Neutrophil (primary cell): ENCODE measurements around the gene STEAP1B.
"Not testable (repeated sequence)": the region's sequence is repeated elsewhere in the genome, so short reads cannot be mapped to it uniquely, and the experiment has no call there.

Source experiments
- H3K27ac ChIP-seq: fragments of 200-600 bp; sonication (generic); 2 replicates; pipeline ENCODE4 v1.5.1; 2016; ENCODE audit warnings: mild to moderate bottlenecking, moderate library complexity
- H3K27me3 ChIP-seq: fragments of 200-600 bp; sonication (generic); 2 replicates; pipeline ENCODE4 v1.6.0; 2016; ENCODE audit warnings: mild to moderate bottlenecking
- H3K36me3 ChIP-seq: fragments of 200-600 bp; sonication (generic); 2 replicates; pipeline ENCODE4 v1.5.1; 2017
- H3K4me1 ChIP-seq, 2 experiments: fragments of 200-600 bp in 1 of 2; sonication (generic) in 1 of 2; 1 replicate in 1 of 2; 2 replicates in 1 of 2; pipeline versions ENCODE4 v1.5.1 to v1.6.1; 2013 to 2016; ENCODE audit warnings: low read depth in 1 of 2, low read length in 1 of 2, mild to moderate bottlenecking in 1 of 2, moderate library complexity in 1 of 2; ENCODE audit not compliant: control insufficient read depth in 1 of 2, insufficient read depth in 1 of 2
- H3K4me3 ChIP-seq, 2 experiments: fragments of 200-600 bp in 1 of 2; sonication (generic) in 1 of 2; 1 replicate in 1 of 2; 2 replicates in 1 of 2; pipeline ENCODE4 v1.5.1; 2013 to 2016; ENCODE audit warnings: low read depth in 1 of 2, low read length in 1 of 2, mild to moderate bottlenecking in 1 of 2, moderate library complexity in 1 of 2
- H3K9me3 ChIP-seq: fragments of 200-600 bp; sonication (generic); 2 replicates; pipeline ENCODE4 v1.5.1; 2016
- TF ChIP-seq, protein P1 (sequence below): fragments of 200-600 bp; sonication (generic); IDR thresholded peaks from 2 replicates; pipeline ENCODE4 v1.5.1; 2016; ENCODE audit warnings: antibody characterized with exemption

Gene STEAP1B

DNA sequence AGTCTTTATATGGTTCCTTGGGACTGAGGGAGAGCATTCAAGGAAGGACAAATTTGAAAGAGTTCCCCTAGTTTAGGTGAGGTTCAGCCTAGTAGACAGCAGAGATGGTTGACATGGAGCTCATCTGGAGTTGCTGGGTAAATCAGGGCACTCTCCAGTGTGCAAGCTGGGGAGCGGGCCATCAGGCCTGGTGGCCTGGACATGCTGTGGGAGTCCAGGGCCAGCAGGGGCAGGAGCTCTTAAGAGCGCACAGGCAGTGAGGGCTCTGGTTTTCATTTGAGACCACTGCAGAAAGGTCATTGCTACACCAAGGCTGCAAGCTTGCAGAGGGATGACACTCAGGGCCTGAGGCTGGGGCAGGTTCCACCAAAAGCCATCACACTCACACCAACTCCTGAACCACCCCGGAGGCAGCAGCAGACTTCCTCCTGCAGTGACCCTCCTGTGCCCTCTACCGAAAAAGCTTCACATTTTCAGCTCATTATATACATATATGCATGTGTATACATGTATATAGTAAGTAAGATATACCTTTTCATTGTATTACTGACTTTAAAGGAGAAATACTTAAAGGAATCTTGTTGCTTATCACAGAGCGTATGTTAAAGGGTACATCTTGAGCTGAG lies 39.5 kb downstream of the STEAP1B start:
- Histone ChIP-seq H3K4me3 (no peak overlapping the region), H3K4me1 (no peaks in the 10 kb centered on the region), H3K36me3 (no peaks in the 10 kb centered on the region), H3K27ac (no peak overlapping the region), H3K27me3 (no peaks in the 10 kb centered on the region), H3K9me3 (no peaks in the 10 kb centered on the region)
- TF ChIP-seq, protein P1, sequence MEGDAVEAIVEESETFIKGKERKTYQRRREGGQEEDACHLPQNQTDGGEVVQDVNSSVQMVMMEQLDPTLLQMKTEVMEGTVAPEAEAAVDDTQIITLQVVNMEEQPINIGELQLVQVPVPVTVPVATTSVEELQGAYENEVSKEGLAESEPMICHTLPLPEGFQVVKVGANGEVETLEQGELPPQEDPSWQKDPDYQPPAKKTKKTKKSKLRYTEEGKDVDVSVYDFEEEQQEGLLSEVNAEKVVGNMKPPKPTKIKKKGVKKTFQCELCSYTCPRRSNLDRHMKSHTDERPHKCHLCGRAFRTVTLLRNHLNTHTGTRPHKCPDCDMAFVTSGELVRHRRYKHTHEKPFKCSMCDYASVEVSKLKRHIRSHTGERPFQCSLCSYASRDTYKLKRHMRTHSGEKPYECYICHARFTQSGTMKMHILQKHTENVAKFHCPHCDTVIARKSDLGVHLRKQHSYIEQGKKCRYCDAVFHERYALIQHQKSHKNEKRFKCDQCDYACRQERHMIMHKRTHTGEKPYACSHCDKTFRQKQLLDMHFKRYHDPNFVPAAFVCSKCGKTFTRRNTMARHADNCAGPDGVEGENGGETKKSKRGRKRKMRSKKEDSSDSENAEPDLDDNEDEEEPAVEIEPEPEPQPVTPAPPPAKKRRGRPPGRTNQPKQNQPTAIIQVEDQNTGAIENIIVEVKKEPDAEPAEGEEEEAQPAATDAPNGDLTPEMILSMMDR = no peak

DNA sequence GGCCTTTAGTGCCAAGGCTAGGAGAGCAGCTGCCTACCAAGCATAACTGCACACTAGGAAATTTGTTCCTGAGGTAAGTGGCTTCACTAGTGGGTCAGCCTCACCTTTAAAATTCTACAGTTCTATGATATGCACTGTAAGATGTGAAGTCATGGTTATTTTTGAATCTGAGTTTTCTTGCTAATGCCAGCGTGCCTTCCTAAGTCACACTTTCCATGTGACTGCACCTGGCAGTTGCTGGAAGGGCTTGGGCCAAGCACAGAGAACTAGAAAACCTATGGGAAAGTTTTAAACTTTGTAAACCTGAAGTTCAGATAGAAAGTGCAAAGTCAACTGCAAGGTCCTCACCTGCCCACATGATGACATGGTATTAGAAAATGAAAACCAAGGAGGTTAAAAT lies 42.5 kb downstream of the STEAP1B start:
- no peak overlapping the region for H3K27ac ChIP-seq
- no peak overlapping the region for H3K4me3 ChIP-seq
- H3K36me3 ChIP-seq = no peaks in the 10 kb centered on the region
- H3K27me3 ChIP-seq = peaks cover 21% of the 10 kb centered on the region
- H3K9me3 ChIP-seq = no peaks in the 10 kb centered on the region
- TF ChIP-seq, protein P1 = no peak
- H3K4me1 ChIP-seq = no peaks in the 10 kb centered on the region

DNA sequence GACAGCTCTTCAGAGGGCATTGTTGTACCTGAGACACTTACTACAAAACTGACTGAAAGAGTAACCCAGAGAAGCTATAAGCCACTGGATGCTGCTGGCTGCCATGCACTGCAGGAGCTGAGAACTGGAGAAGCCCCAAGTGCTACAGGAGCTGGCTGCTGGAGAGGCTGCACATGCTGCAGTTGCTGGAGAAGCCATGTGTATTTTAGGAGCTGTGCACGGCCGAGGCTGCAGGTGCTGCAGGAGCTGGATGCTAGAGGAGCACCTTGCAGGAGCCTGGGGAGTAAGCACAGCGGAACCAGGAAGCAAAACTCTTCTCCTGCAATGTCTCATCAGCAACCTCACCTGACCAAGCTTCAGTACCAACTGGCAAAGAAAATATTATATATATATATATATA lies 45.5 kb downstream of the STEAP1B start:
- no peak overlapping the region for H3K27ac ChIP-seq
- H3K4me3 ChIP-seq = no peak overlapping the region
- H3K27me3 ChIP-seq = peaks cover 43% of the 10 kb centered on the region
- TF ChIP-seq, protein P1 = no peak
- H3K36me3 ChIP-seq = no peaks in the 10 kb centered on the region
- no peaks in the 10 kb centered on the region for H3K4me1 ChIP-seq
- H3K9me3 ChIP-seq = no peaks in the 10 kb centered on the region

DNA sequence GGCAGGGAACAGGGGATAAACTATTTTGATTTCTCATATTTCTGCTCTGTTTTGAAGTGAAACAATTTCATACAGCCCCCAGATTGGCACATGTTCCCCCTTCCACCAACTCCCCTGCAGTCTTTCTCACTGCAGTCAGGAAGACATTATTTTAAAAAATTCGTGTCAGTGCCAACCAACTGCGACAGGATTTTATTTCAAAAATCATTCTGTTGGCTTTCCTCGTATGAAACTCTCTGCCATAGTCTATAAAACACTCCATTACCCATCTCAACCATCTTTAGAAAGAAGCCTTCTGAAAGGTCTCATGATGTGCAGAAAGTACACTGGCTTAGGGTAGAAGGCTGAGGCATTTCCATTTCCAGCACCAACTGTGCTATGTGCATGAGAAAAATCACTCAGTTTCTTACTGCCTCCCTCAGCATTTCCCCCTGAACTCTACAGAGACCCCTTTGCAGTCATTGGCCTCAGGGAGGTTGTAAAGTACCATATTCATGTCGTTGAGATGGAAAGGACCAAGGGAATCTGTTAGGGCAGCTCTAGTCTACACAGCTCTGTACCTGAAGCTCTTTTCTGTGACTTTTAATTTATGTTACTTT lies 46.9 kb downstream of the STEAP1B start:
- Histone ChIP-seq H3K9me3 (no peaks in the 10 kb centered on the region), H3K36me3 (no peaks in the 10 kb centered on the region), H3K4me1 (no peaks in the 10 kb centered on the region), H3K27ac (no peak overlapping the region), H3K27me3 (peaks cover 46% of the 10 kb centered on the region), H3K4me3 (no peak overlapping the region)
- TF ChIP-seq, protein P1 = no peak

DNA sequence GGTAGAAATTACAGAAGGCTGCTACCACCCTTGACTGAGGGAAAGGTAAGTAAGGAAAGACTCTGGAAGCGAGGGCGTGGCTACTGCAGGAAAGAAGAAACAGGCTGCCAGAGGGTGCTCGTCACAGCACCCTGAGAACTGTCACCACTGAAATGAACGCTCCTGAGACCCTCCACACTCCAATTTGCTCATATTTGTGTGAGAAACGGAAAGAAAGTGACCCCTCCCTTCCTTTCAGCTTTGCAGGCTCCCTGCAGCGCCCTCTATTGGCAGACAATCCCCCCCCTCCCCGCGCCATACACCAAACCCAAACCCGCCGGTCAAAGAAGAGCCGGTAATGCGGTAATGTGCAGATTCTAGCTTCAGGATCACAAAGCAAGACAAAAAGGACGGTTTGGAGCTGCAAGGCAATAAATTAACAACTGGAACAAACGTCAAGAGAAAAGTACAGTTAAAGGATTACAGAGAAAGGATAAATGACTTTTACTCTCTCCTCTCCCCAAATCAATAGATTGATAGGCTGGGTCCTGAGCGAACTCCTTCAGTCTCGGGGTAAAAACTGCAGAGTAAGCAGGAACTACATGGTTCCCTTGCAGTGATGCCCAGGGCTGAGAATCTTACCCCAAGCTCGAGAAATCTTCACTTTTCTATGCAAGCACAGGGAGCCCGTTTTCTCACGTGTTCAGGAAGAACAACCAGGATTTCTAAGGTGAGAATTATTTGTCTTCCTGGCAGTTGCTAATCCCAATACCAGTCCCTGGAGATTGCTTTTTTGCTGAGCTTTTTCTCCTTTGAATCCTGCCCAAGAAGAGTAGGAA lies 47.6 kb downstream of the STEAP1B start:
- Histone ChIP-seq H3K36me3 (no peaks in the 10 kb centered on the region), H3K27ac (no peak overlapping the region), H3K4me1 (no peaks in the 10 kb centered on the region), H3K9me3 (no peaks in the 10 kb centered on the region), H3K4me3 (no peak overlapping the region), H3K27me3 (peaks cover 46% of the 10 kb centered on the region)
- TF ChIP-seq, protein P1 = no peak

DNA sequence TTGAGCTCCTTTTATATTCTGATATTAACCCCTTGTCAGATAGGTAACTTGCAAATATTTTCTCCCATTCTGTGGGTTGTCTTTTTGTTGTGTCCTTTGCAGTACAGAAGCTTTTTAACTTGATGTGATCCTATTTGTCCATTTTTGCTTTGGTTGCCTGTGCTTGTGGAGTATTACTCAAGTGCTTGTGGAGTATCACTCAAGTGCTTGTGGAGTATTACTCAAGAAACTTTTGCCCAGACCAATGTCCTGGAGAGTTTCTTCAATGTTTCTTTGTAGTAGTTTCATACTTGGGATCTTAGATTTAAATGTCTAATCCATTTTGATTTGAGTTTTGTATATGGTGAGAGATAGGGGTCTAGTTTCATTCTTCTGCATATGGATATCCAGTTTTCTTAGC lies 50.0 kb downstream of the STEAP1B start:
- not testable (repeated sequence) for H3K36me3 ChIP-seq

More for the DNA sequence above, 50.0 kb downstream of the STEAP1B start:
- H3K9me3 ChIP-seq, H3K4me3 ChIP-seq, H3K4me1 ChIP-seq, H3K27ac ChIP-seq: not testable (repeated sequence)
- peaks cover 63% of the 10 kb centered on the region for H3K27me3 ChIP-seq
